AG10803 (cell line): ENCODE measurements around the gene MYO1C.

Source experiments
- DNase-seq: peaks from one replicate; pipeline ENCODE4 v3.0.0; 2010; ENCODE audit warnings: low read depth
- H3K4me3 ChIP-seq: 2 replicates; pipeline ENCODE4 v1.5.1; 2011; ENCODE audit warnings: mild to moderate bottlenecking, low read length, control low read depth
- TF ChIP-seq, protein P1 (sequence below): conservative IDR thresholded peaks from 2 replicates; pipeline ENCODE4 v1.5.1; 2011; ENCODE audit warnings: mild to moderate bottlenecking, low read length, control low read depth, inconsistent platforms

The MYO1C gene

GRCh38 chr17:1506649-1507267, 14.3 kb upstream of the MYO1C start:
- TF ChIP-seq, protein P1, sequence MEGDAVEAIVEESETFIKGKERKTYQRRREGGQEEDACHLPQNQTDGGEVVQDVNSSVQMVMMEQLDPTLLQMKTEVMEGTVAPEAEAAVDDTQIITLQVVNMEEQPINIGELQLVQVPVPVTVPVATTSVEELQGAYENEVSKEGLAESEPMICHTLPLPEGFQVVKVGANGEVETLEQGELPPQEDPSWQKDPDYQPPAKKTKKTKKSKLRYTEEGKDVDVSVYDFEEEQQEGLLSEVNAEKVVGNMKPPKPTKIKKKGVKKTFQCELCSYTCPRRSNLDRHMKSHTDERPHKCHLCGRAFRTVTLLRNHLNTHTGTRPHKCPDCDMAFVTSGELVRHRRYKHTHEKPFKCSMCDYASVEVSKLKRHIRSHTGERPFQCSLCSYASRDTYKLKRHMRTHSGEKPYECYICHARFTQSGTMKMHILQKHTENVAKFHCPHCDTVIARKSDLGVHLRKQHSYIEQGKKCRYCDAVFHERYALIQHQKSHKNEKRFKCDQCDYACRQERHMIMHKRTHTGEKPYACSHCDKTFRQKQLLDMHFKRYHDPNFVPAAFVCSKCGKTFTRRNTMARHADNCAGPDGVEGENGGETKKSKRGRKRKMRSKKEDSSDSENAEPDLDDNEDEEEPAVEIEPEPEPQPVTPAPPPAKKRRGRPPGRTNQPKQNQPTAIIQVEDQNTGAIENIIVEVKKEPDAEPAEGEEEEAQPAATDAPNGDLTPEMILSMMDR, result no peak
- H3K4me3 ChIP-seq, result no peak overlapping the region
- no peak for DNase-seq

GRCh38 chr17:1505586-1505985, 13.1 kb upstream of the MYO1C start:
- DNase-seq, result no peak
- H3K4me3 ChIP-seq, result no peak overlapping the region
- TF ChIP-seq, protein P1, result no peak

GRCh38 chr17:1504866-1505265, 12.4 kb upstream of the MYO1C start:
- DNase-seq, result no peak
- TF ChIP-seq, protein P1, result no peak
- H3K4me3 ChIP-seq, result no peak overlapping the region

GRCh38 chr17:1503699-1504098, 11.2 kb upstream of the MYO1C start:
- TF ChIP-seq, protein P1, result no peak
- DNase-seq, result no peak
- no peak overlapping the region for H3K4me3 ChIP-seq

DNA sequence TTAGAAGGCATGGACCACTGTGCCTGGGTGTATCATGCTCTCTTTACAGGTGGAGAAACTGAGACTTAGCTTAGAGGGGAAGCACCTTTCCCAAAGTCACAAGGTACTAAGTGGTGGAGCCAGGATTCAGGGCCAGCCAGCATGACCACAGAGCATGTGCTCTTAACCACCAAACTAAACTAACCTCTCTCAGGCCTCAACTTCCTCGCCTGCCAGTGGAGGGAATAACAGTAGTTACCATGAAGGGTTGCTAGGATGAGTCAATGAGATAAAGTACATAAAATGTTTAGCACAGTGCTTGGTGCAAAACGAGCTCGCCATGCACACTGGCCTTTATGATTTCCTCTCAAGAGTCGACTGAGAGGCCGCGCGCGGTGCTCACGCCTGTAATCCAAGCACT, 6.4 kb upstream of the MYO1C start:
- H3K4me3 ChIP-seq, result no peak overlapping the region
- TF ChIP-seq, protein P1, result no peak
- peak; percentile 48 for DNase-seq

GRCh38 chr17:1498233-1498632, 5.7 kb upstream of the MYO1C start:
- no peak for DNase-seq

GRCh38 chr17:1497831-1498230, 5.3 kb upstream of the MYO1C start:
- DNase-seq, result no peak
- H3K4me3 ChIP-seq, result no peak overlapping the region

More at GRCh38 chr17:1498233-1498632, 5.7 kb upstream of the MYO1C start:
- TF ChIP-seq, protein P1, result no peak
- H3K4me3 ChIP-seq, result no peak overlapping the region

More at GRCh38 chr17:1497831-1498230, 5.3 kb upstream of the MYO1C start:
- TF ChIP-seq, protein P1, result no peak
